ENCODE measurements around the gene OR2V2.
"Not testable (repeated sequence)": the region's sequence is repeated elsewhere in the genome, so short reads cannot be mapped to it uniquely, and the experiment has no call there.

The OR2V2 gene

GRCh38 chr5:181114844-181115778 lies 32.3 kb upstream of the OR2V2 start:
- no peak for DNase-seq (ENCODE audit: low read depth, low spot score)

- DNase-seq (ENCODE audit: low read depth, low spot score) = no peak
Observed at GRCh38 chr5:181118369-181118768, 29.0 kb upstream of the OR2V2 start.

DNA sequence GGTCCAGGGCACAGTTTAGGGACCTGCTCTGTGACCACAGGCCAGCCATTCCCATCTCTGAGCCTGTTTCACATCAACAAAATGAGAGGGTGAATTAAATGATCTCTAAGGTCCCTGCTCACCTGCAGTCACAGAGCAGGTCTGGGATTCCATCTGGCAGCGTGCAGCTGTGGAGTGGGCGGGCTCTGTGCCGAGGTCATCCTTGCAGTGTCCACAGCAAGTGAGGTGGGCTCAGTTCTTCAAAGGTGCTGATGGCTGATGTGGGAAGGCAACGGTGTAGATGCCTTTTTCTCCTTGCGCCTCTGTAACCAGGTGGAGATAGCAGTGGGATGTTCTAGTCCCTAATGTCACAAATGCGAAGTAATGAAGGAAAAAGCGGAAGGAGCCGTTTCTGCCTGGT lies 28.3 kb upstream of the OR2V2 start:
- no peak for DNase-seq (ENCODE audit: low read depth, low spot score)

DNA sequence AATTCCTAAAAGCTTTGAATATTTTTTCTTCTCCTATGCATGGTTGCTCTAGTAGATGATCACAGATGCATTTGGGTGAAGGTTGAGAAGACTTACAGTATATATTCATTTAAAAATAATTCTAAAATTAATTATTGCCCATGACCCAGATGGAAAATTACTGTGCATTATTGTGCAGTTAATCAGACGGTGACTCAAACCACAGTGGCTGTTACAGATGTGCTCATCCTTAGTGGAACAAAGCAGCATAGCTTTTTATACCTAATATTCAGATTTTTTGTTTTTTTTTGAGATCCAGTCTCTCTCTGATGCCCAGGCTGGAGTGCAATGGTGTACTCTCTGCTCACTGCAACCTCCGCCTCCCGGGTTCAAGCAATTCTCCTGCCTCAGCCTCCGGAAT lies 27.1 kb upstream of the OR2V2 start:
- DNase-seq (ENCODE audit: low read depth, low spot score) = no peak

GRCh38 chr5:181120761-181121160 lies 26.6 kb upstream of the OR2V2 start:
- no peak for DNase-seq (ENCODE audit: low read depth, low spot score)

- DNase-seq (ENCODE audit: low read depth, low spot score) = no peak
Observed at GRCh38 chr5:181121675-181122561, 25.5 kb upstream of the OR2V2 start.

DNA sequence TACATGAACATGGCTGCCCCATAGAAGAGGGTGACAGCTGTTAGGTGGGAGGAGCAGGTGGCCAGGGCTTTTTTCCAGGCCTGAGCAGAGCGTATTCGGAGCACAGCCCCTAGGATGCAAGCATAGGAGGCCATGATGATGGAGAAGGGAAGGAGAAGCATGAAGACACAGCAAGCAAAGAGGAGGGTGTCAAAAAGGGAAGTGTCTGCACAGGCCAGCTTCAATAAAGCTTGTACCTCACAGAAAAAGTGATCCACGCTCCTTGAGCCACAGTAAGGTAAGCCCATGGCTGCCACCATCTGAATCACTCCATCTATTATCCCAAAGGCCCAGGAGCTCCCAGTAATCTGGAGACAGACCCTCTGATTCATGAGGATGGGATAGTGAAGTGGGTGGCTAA lies 22.9 kb upstream of the OR2V2 start:
- DNase-seq (ENCODE audit: low read depth, low spot score) = no peak

DNA sequence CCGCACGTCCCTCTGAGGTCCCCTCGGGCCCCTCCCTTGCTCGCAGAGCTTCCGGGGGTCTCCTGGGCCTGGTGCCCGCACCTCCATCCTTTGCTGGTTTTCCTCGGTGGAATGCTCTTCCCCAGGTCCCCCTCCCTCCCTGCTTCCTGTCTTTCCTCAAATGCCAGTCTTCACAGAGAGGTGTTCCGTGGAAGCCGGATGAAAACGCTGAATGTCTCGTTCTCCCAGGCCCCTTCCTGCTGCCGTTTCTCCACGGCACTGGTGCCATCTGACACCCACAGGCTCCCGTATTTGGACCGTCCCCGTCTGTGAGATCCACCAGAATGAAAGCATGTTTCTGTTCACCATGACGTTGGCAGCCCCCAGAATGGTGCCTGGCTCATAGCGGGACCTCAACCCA lies 20.5 kb upstream of the OR2V2 start:
- no peak for DNase-seq (ENCODE audit: low read depth, low spot score)

- DNase-seq (ENCODE audit: low read depth, low spot score) = no peak
Observed at GRCh38 chr5:181127456-181127855, 19.9 kb upstream of the OR2V2 start.

- no peak for DNase-seq (ENCODE audit: low read depth, low spot score)
Observed at GRCh38 chr5:181127907-181128626, 19.3 kb upstream of the OR2V2 start.

- no peak for DNase-seq (ENCODE audit: low read depth, low spot score)
Observed at GRCh38 chr5:181129601-181130000, 17.8 kb upstream of the OR2V2 start.

DNA sequence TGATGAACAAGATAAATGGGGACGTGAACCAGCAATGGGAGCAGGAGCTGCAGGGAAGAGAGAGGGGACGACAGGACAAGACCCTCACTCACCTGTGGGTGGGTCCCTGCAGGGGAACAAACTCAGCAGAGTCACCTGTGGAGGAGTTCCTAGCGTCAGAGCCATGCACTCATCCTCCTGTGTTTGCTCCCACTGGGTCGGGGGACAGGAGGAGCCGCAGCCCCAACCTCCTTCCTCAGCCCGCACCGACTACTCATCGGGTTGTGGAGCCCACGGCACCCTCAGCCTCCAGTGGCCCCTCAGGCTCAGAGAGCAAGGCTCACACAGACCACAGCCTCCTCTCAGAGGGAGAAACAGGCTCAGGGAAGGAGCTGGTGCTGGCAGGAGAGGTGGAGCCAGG lies 17.3 kb upstream of the OR2V2 start:
- not testable (repeated sequence) for DNase-seq (ENCODE audit: low read depth, low spot score)

- DNase-seq (ENCODE audit: low read depth, low spot score) = no peak
Observed at GRCh38 chr5:181130832-181131496, 16.4 kb upstream of the OR2V2 start, which contains the start of gene OR2V1. OR2V1 (minus strand) TSS chr5:181131169; CDS start chr5:181125304, 5,865 bp downstream.

- no peak for DNase-seq (ENCODE audit: low read depth, low spot score)
Observed at GRCh38 chr5:181131514-181131913, 15.9 kb upstream of the OR2V2 start.

DNA sequence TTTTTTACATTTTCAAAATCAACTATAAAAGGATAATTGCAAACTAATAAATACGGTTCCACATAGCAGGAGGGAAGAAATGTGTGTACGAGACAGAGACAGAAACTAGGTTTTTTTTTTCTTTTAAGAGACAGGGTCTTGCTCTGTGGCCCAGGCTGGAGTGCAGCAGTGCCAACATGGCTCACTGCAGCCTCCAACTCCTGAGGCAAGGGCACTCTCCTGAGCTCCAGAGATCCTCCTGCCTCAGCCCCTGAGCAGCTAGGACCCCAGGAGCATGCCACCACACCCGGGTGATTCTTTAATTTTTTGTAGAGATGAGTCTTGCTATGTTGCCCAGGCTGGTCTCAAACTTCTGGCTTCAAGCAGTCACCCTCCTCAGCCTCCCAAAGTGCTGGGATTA lies 14.3 kb upstream of the OR2V2 start:
- DNase-seq (ENCODE audit: low read depth, low spot score) = no peak

DNA sequence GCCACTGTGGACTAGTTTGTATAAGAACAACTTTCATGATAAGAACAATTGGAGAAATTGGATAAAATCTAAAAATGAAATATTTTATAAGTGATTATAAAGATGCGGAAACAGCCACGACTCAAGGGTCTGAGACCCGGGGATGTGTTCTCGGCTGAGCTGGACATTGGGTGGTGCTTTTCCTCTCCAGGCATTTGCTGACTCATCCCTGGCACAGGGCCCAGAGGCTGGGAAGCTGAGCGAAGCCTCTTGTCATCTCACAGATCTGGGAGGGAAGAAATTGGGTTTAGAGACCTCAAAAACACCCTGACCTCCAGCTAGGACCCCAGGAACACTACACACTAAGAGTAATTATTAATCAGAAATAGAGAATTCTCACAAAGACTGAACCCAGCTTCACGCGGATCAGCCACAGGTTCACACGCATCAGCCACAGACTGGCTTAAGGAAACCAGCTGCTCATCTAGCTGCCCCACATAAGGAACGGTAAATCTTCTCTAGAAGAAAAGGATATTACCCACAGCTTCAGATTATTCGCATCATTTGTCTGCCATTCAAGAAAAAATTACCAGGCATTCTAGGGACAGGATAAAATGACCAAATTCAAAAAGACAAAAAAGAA lies 13.7 kb upstream of the OR2V2 start:
- no peak for DNase-seq (ENCODE audit: low read depth, low spot score)

GRCh38 chr5:181134259-181134658 lies 13.1 kb upstream of the OR2V2 start:
- DNase-seq (ENCODE audit: low read depth, low spot score) = no peak

DNA sequence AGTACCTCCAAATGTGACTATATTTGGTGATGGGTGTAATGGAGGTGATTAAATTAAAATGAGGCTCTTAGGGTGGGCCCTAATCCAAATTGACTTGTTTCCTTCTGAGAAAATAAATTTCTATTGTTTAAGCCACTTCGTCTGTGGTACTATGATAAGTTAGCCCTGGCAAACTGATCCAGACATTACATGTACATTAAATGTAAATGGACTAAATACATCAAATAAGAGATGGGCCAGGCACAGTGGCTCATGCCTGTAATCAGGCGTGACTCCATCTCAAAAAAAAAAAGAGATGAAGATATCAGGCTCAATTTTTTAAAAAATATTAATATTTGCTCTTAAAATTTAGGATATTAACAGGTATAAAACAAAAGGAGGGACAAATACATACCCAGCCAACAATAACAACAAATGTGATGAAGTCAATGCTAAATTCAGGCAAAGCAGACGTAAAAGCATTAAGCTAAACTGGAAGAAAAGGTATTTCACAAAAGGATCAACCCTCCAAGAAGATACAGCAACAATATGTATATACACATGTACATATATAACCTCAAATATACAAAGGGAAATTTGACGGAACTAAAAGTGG lies 10.9 kb upstream of the OR2V2 start:
- DNase-seq (ENCODE audit: low read depth, low spot score) = no peak

GRCh38 chr5:181138258-181138657 lies 9.1 kb upstream of the OR2V2 start:
- DNase-seq (ENCODE audit: low read depth, low spot score) = no peak

- DNase-seq (ENCODE audit: low read depth, low spot score) = no peak
Observed at GRCh38 chr5:181140766-181141165, 6.6 kb upstream of the OR2V2 start.

Measured in iPS DF 19.7 (cell line).